Measurements from ENCODE around the gene ARNT2.

Gene ARNT2

DNA sequence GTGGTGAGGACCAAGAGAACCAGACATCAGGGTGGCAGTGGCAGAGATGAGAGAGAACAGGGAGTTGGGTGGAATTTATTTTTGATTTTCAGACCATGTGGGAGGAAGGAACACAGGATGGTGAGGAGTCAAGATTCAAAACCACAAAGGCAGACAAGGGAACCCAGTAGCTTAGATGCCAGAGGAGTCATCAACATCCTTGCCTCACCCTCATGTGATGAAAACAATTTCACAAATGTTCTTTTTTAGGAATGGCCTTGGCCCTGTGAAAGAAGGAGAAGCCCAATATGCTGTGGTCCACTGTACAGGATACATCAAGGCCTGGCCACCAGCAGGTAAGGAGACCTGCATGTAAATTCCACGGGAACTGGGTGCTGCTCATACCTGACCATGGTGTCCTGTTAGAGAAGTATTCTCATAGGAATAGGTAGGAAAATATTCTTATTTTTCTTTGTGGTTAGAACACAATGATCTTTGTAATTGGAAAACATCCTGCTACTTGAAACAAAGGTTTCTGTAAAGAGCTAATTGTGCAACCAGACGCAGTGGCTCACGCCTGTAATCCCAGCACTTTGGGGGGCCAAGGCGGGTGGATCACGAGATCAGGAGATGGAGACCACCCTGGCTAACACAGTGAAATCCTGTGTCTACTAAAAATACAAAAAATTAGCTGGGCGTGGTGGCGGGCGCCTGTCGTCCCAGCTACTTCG lies 110.0 kb downstream of the ARNT2 start:
- no peak for DNase-seq (ENCODE audit: low read depth, low spot score)

DNA sequence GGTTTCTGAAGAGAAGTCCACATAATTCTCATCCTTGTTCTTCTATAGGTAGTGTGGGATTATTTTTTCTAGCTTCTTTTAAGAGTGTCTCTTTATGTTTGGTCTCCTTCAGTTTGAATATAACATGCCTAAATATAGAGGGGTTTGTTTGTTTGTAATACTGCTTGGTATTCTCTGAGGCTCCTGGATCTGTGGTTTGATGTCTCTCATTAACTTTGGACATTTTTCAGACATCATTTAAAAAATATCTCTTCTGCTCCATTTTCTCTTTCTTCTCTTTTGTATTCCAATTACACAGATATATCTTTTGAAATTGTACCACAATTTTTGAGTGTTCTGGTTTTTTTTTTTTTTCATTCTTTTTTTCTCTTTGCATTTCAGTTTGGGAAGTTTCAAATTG lies 113.1 kb downstream of the ARNT2 start:
- no peak for DNase-seq (ENCODE audit: low read depth, low spot score)

DNA sequence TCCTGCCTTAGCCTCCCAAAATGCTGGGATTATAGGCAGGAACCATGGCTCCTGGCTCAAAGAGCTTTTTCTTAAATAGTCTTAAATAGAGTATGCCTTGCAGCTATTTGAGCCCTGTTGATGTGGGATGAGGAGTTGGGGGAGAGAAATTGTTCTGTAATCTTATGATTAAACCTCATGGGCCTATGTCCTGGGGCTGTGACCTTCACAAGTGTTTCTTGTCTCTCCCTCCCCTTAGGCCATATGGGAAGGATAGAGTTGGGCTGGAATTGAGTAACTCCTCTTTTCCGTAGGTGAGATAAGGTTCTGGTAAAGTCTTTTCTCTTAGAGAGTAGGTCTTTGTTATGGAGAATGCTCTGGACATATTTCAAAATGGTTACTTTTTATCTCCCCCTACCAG lies 114.3 kb downstream of the ARNT2 start:
- DNase-seq (ENCODE audit: low read depth, low spot score), result no peak

DNA sequence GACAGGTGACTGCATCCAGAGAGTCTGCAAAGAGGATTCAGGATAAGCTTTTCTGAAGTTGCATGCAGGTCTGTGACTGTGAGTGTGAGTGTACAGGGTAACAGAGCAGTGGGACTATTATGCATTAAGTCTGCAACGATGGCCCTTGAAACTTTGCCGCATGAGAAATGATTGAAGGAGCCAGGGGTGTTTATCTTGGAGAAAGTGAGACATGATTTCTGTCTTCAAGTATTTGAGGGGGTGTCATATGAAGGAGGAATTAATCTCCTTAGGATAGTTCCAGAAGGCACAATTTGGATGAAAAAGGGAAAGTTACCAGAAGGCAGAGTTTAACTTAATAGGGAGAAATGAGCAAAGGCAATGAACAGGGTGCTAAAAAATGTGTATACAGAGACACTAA lies 119.6 kb downstream of the ARNT2 start:
- no peak for DNase-seq (ENCODE audit: low read depth, low spot score)

DNA sequence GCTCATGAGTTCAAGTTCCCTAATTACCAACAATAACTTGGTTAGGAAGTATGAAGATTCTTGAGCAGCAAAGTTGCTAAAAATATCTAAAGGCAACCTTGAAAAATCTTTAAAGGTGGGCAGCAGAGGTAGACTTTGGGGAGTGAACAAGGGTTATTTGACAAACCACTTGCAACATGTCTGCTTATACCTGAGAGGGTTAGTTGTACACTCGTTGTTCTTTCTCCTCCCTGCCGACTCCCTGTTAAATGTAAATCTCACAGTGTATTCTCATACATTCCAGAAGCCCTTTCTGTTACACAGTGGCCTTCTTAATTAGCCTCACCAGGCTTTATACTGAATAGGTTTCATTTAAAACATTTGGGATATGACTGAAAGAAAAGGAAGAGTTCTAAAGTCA lies 121.7 kb downstream of the ARNT2 start:
- DNase-seq (ENCODE audit: low read depth, low spot score), result no peak

DNA sequence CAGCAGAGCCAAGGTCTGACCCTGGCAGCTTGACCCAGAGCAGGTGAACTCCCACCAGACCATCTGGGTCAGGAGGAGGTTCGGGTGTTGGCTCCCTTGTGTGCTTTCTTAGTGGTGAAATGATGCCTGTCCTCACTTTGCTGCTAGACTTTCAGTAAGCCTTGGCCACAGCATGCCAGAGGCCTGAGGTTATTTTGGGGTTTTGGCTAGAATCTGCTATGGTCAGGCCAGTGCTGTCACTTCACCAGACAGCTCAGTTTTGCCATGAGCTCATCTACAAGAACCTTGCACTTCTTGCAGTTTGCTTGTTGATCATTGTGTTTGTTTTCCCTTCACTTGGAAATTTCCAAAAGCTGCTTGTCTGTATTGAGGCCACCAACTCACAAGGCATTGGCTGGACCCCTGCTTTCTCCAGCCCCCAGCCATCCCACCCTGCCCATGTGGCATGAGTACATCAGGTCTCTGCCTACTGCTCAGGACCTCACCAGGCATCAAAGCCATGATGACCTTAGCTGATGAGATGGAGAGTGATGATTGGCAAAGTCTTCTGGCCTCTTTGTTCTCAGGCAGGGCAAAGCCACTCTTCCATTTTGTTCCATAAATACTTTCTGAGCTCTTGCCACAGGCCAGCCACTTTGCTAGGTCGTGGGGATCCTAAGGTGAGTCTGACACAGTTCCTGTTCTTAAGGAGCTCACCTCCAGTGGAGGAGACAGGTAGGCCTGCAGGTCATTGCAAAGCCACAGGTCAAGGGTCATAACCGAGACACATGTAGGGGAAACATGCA lies 122.6 kb downstream of the ARNT2 start:
- no peak for DNase-seq (ENCODE audit: low read depth, low spot score)

DNA sequence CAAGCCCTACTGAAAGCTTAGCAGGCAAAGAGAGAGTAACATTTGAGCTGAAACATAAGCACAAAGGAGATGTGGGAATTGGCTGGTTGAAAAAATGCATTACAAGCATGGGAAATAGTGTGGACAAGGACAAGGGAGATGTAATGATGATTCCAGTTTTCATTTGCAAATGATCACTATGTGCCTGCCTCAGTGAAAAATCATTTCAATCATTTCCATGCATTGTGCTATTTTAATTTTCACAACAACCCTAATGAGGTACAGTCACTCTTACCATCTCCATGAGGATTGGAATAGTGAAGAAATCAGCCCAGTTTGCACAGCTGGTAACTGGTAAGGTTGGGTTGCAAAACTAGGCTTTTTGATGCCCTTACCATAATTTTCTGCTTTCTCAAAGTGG lies 123.2 kb downstream of the ARNT2 start:
- no peak for DNase-seq (ENCODE audit: low read depth, low spot score)

DNA sequence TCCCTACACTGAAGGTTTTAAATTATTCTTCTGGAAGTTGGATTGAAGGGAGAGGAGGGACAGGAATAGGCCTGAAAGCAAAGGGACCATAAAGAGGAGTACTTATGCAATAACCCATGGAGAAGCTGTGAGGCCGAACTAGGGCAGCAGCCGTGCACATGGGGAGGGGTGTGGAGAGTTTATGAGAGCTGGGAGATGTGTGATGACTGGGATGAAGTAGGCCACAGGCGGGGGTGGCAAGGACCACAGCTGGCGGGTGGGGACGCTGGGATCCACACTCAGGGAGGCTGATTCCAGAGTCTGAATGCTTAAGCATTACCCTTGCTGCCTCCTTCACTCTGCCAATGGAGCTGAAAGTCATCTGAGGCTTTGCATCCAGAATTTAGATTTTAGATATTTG lies 123.8 kb downstream of the ARNT2 start:
- DNase-seq (ENCODE audit: low read depth, low spot score), result no peak

DNA sequence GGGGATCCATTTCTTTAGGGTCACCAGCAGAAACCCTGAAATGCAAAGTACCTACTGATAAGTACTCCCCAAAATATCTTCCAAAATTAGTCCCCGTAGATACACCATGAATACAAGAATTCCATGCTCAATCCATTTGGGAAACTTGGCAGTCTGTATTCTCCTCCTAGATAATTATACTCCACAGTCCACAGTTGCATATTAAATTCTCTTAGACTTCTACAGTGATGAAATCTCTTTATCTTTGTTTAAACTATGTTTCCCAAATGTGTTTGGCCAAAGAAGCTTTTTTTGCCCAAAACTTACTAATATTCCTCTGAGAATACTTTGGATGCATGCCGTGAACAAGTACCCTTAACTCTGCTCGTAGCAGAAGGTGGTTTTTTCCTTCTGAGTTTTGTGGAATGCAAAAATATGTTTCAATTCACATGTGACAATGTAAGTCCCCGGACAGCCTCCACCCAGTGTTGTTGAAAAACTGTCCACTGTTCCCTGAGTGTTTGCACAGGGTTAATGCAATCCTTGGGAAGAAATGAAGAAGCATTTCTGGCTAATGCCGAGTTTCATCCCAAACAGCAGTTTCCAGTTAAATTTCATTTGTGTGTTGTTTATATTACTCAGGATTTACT lies 126.7 kb downstream of the ARNT2 start:
- no peak for DNase-seq (ENCODE audit: low read depth, low spot score)

DNA sequence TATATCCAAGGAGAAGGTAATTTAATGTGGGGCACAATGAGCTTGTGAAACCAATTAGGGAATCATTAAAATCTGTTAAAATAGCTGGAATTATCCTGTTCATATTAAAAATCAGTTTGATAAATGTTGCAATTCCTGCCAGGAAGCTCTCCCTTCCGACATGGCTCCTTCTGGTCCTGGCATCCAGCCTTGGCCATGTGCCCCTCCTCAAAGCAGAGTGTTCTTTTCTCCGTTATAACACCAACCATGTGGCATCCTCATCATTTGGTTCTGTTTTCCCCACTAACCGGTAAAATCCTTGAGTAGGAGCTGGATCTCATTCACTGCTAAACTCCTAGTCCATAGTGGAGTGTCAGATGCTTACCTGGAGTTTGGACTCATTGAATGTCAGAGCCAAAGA lies 127.2 kb downstream of the ARNT2 start:
- DNase-seq (ENCODE audit: low read depth, low spot score), result no peak

DNA sequence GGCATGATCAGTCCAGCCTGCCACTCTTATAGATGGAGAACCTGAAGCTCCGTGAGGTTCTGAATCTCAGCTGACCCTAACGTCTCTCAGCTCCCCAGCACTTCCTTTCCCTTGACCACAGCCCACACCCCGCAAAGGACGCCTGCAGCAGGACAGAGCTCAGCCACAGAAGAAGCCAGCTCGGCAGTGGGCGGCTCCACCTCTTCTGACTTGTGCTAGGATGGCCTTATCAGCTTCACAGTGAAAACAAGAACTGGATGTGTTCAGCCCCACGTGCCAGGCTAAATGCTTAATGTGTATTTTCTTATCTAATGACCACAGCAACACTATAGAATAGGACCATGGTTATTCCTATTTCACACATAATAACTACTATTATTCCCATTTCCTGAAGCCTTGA lies 127.6 kb downstream of the ARNT2 start:
- no peak for DNase-seq (ENCODE audit: low read depth, low spot score)

DNA sequence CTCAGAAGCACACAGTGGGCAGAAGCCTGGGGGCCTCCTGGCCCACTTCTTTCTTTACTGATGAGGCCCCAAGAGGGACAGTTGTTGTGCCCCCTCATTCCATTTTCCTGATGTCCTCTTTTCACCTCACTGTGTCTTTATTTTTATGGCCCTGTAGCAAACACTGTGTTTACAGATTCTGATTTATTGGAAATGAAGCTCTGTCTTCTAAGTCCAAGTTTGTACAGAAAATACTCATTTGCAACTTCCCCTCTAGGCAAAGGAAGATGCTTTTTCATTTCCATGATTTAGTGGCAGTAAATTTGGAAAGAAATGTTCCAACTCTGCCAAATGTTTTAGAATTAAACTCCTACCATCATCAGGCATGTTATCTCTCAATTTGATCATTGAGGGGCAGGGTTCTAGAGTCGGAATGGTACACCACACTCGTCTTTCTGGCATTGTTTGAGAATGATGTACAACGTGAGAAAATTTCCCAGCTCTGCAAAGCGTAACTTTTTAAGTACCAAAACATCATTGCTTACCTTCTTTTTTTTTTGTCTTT lies 129.7 kb downstream of the ARNT2 start:
- no peak for DNase-seq (ENCODE audit: low read depth, low spot score)

DNA sequence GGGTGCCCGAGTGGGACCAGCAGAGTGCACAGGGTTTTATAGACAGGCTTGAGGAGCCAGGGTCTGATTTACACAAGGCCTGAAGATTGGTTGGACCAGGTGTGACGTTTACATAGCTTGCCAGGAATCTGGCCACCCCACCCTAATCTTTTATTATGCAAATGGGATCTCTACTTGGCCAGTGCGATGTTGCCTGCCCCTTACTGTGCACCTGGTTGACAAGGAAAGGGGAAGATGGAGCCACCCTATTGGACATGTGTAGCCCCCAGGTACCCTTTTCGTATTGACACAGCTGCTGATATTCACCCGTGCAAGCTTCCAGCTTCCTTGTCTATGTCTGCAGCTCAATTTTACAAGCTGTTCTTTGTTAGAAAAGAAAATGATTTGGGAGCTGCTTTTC lies 132.0 kb downstream of the ARNT2 start:
- no peak for DNase-seq (ENCODE audit: low read depth, low spot score)

DNA sequence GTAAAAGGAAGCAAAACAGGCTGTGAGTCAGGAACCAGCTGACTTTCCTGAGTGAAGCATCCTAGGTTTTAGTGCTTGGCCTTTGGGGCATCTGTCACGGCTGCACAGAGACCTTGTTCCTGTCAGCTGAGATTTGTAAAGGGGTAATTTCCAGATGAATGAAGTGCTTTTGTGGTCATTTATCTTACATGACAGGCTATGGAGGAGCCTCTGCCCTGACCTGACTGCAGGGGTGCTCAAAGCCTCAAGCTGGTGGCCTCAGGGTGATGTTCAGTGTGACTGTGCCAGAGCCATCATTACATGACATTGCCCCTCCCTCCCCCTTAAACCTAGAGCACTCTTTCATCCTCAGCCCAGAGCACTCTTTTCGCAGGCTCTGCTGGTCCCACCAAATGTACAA lies 132.5 kb downstream of the ARNT2 start:
- no peak for DNase-seq (ENCODE audit: low read depth, low spot score)

DNA sequence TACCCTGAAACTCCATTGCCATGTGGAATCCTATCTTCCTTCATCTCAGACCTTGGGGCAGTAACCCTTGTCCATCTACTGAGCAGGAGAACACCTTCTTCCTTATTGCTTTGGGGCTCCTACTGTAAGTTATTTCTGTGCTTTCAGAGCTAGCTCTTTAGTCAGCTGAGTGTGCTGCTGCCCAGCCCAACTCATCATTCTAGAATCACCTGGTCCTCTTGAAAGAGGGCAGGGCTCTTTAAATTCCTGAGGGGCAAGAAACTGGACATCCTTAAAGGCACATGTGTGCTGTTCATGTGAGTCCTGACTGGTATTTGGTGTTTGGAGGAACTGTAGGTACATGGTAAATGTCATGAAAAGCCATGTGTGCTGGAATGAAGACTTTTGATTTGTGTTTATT lies 140.9 kb downstream of the ARNT2 start:
- no peak for DNase-seq (ENCODE audit: low read depth, low spot score)

DNA sequence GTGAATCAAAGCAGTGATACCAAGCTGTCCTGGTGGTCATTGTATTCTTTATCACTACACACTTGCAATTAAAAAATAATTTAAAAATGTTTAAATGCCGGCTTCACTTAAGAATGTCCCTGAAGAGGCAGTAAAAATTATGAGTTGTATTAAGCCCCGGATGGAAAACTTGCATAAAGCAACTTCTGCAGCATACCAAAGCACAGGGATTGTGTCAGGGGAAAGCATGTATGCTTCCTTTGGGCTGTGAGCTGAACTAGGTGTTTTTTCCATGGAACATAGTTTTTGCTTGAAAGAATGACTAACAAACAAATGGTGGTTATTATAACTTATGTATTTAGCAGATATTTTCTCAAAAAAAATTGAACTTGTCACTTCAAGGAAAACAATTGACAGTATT lies 143.1 kb downstream of the ARNT2 start:
- DNase-seq (ENCODE audit: low read depth, low spot score), result no peak

DNA sequence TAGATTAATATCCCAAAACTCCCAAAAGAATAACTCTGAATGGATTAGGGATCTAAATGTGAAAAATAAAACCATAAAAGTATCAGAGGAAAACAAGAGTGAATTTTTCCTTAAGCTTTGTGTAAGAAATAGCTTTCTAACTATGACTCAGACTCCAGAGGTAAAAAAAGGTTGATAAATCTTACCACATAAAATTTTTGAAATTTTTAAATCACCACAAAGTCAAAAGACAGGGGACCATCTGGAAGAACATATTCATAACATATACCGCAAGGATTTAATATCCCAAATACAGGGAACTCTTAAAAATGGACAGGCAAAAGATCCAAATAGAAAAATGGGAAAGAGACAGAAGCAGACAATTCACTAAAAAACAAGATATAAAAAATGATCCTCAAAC lies 145.0 kb downstream of the ARNT2 start:
- DNase-seq (ENCODE audit: low read depth, low spot score), result no peak

DNA sequence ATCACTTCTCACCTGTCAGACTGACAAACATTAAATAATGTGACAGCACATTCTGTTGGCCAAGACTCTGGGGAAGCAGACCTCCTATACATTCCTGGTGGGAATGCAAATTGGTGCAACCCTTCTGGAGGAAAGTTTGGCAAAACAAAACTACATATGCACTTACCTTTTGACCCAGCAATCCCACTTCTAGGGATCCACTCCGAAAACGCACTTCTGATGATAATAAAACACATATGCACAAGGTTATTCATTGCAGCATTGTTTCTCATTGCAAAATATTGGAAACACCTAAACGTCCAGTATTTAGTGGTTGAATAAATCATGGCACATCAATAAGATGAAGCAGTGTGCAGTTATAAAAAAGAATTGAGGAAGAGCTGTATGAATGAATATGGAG lies 145.5 kb downstream of the ARNT2 start:
- DNase-seq (ENCODE audit: low read depth, low spot score), result no peak

DNA sequence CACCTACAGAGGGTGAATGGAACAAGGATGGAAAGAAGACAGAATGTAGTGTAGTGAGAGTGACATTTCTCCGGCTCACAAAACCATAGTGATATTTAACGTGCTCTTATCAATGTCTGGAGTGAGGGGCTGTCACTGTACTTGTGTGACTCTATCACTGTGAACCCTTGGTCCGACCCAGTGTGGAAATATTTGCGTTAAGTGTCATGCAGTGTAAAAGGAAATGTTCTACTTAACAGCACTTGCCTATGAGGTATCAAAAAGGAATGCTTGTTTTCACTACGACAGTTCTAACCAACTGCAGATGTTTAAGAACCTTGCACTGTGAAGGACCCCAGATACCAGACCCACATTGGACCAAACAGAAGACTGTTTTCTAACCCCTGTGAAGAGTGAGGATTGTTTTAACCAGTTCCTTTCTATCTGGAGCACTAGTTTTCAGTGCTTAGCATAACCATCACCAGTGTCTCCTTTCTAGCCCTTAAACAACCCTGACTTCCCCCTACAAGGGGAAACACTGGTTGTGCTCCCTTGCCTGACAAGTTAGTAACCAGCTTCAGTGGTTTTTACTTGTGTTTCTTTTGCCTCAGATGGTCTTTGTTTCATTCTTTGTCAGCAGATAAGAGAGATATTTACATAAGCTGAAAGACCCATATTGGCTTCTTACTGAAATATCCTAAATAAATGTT lies 146.2 kb downstream of the ARNT2 start:
- DNase-seq (ENCODE audit: low read depth, low spot score), result no peak

DNA sequence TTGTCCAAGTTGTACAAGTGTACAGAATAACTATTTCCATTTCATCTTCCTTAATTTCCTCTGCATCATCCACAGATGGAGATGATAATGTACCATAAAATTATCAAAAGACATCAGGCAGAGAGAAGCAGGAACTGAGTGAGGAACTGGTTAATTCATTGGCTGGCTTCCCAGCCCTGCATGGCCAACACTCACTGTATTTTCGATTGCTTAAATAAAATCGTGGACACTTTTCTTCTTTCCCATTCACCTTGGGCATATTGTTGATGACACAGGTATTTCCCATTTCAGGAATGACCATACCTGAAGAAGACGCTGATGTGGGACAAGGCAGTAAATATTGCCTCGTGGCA lies 146.7 kb downstream of the ARNT2 start:
- no peak for DNase-seq (ENCODE audit: low read depth, low spot score)

DNA sequence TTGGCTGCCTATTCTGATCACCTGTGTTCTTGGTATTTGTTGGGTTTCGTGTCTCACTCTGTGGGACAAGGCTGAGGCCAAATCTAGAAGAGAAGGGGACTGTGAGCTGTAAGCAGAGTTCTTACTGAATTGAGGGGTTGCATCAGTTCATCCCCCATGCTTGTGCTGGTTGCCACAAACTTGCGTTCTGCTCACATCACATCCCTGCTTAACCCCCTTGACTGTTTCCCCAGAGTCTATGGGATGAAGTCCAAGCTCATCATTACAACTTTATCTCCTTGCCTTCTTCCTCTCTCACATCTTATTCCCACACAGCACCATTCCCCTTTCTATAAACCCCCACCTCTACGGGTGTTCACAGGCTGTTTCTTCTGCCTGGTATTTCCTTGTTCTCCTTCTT lies 147.2 kb downstream of the ARNT2 start:
- DNase-seq (ENCODE audit: low read depth, low spot score), result no peak

DNA sequence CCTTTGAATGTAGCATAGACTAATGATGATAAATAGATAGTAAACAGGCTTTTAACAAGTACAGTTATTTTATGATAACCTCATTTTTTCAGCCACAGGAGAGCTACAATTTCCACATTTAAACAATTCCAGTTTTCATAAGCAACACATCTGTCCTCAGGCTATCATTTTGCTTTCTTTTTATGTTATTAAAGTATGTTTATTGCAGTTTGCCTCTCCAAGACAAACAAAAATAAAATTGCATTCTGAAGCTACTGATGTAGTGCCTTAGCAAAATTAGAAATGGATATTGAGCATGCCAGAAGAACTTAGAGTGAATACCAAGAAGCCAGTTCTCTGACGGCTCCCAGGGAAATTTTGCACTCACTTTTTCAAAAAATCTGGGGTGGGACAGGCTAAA lies 150.4 kb downstream of the ARNT2 start:
- DNase-seq (ENCODE audit: low read depth, low spot score), result no peak
